GM23248 (cell line): Measurements from ENCODE around the gene TBC1D2B.

ENCODE experiments used
- EZH2 ChIP-seq: fragments of 200-600 bp; sonication (generic); IDR thresholded peaks from 2 replicates; pipeline ENCODE4 v1.6.1; 2018; ENCODE audit warnings: antibody characterized with exemption, mild to moderate bottlenecking; ENCODE audit not compliant: insufficient read depth, poor library complexity, severe bottlenecking
- EZH2phosphoT487 ChIP-seq: fragments of 200-600 bp; sonication (generic); IDR thresholded peaks from 2 replicates; pipeline ENCODE4 v1.6.1; 2018; ENCODE audit warnings: antibody characterized with exemption, moderate library complexity, mild to moderate bottlenecking, low read depth; ENCODE audit not compliant: insufficient read depth

DNA sequence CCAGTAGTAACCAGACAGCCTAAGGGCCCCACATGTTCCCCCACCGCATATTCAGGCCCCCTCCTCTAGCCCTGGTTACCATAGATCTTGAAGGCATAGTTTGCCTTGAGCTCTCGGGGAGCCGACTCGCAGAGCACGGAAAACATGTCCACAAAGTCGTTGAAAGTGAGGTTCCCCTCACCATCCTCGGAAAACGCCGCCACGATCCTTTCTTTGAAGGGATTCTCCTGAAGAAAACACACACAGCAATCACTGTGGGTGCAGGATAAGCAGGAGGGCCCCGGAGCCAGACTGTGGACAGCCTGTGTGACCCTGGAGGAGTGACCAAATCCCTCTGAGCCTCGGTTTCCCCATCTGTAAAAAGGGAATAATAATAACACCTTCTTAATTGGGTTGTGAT lies 31.6 kb upstream of the TBC1D2B start:
- no peak for TF ChIP-seq EZH2
- no peak for TF ChIP-seq EZH2phosphoT487
